KMS-11 (cell line): ENCODE measurements around the gene PHACTR3.
A peak's percentile ranks its signal among the peaks of the same experiment; 100 is the strongest.

Source experiments
- H2AFZ ChIP-seq: fragments of 200-600 bp; sonication (generic); 2 replicates; pipeline ENCODE4 v1.6.1; 2016; ENCODE audit warnings: antibody characterized with exemption, mixed run types, low read depth
- H3K27ac ChIP-seq: fragments of 200-600 bp; sonication (generic); 2 replicates; pipeline ENCODE4 v1.6.1; 2016; ENCODE audit warnings: mild to moderate bottlenecking, mixed run types
- H3K27me3 ChIP-seq: fragments of 200-600 bp; sonication (generic); 2 replicates; pipeline ENCODE4 v1.6.1; 2017; ENCODE audit warnings: mild to moderate bottlenecking, low read depth, mixed run types, moderate library complexity; ENCODE audit not compliant: insufficient read depth
- H3K36me3 ChIP-seq: fragments of 200-600 bp; sonication (generic); 2 replicates; pipeline ENCODE4 v1.6.1; 2017; ENCODE audit warnings: mild to moderate bottlenecking, mixed run types; ENCODE audit not compliant: insufficient read depth
- H3K4me1 ChIP-seq: fragments of 200-600 bp; sonication (generic); 2 replicates; pipeline ENCODE4 v1.6.1; 2016; ENCODE audit warnings: mild to moderate bottlenecking, low read depth, mixed run types; ENCODE audit not compliant: poor library complexity, severe bottlenecking
- H3K4me2 ChIP-seq: fragments of 200-600 bp; sonication (generic); 2 replicates; pipeline ENCODE4 v1.7.0; 2016; ENCODE audit warnings: mild to moderate bottlenecking, mixed run types
- H3K4me3 ChIP-seq: fragments of 200-600 bp; sonication (generic); IDR thresholded peaks from 2 replicates; pipeline ENCODE4 v1.6.1; 2017; ENCODE audit warnings: low read depth, low read length, mixed read lengths; ENCODE audit not compliant: insufficient read depth
- H3K79me2 ChIP-seq: fragments of 200-600 bp; sonication (generic); 2 replicates; pipeline ENCODE4 v1.6.1; 2016; ENCODE audit warnings: low read depth, mixed run types; ENCODE audit not compliant: insufficient read depth
- H3K9ac ChIP-seq: fragments of 200-600 bp; sonication (generic); 2 replicates; pipeline ENCODE4 v1.6.1; 2016; ENCODE audit warnings: mild to moderate bottlenecking, mixed run types
- H4K20me1 ChIP-seq: fragments of 200-600 bp; sonication (generic); 2 replicates; pipeline ENCODE4 v1.6.1; 2016; ENCODE audit warnings: mild to moderate bottlenecking, mixed run types; ENCODE audit not compliant: insufficient read depth
- CTCF ChIP-seq: fragments of 200-600 bp; sonication (generic); conservative IDR thresholded peaks from 2 replicates; pipeline ENCODE4 v1.6.1; 2017; ENCODE audit warnings: low read depth, mild to moderate bottlenecking, antibody characterized with exemption, low read length, moderate library complexity, mixed read lengths

PHACTR3 gene

GRCh38 chr20:59753836-59754235 is 149.5 kb downstream of the PHACTR3 start:
- Histone ChIP-seq H3K4me2 (peak overlapping the region; percentile 96), H2AFZ (peak overlapping the region; percentile 85; the same call in 1 of the 2 replicates), H3K9ac (no peak overlapping the region), H3K4me1 (peaks cover 37% of the 10 kb centered on the region), H3K36me3 (no peaks in the 10 kb centered on the region), H3K79me2 (no peaks in the 10 kb centered on the region), H4K20me1 (no peaks in the 10 kb centered on the region), H3K27me3 (no peaks in the 10 kb centered on the region), H3K4me3 (no peak overlapping the region), H3K27ac (peak overlapping the region; percentile 82)
- TF ChIP-seq CTCF: no peak

GRCh38 chr20:59754551-59754950 is 150.2 kb downstream of the PHACTR3 start:
- Histone ChIP-seq H3K27ac (no peak overlapping the region), H3K4me1 (peaks cover 37% of the 10 kb centered on the region), H3K36me3 (no peaks in the 10 kb centered on the region), H3K27me3 (no peaks in the 10 kb centered on the region), H3K9ac (no peak overlapping the region), H3K4me3 (no peak overlapping the region), H3K79me2 (no peaks in the 10 kb centered on the region), H2AFZ (no peak overlapping the region), H4K20me1 (no peaks in the 10 kb centered on the region), H3K4me2 (no peak overlapping the region)
- TF ChIP-seq CTCF: no peak

GRCh38 chr20:59756241-59756640 is 151.9 kb downstream of the PHACTR3 start:
- H3K4me2 ChIP-seq: no peak overlapping the region
- no peaks in the 10 kb centered on the region for H3K36me3 ChIP-seq
- no peak for TF ChIP-seq CTCF
- no peaks in the 10 kb centered on the region for H3K79me2 ChIP-seq
- no peaks in the 10 kb centered on the region for H3K27me3 ChIP-seq
- H3K27ac ChIP-seq: no peak overlapping the region
- H3K4me3 ChIP-seq: no peak overlapping the region
- H3K4me1 ChIP-seq: peaks cover 29% of the 10 kb centered on the region
- H2AFZ ChIP-seq: no peak overlapping the region
- H3K9ac ChIP-seq: no peak overlapping the region
- no peaks in the 10 kb centered on the region for H4K20me1 ChIP-seq

- H2AFZ ChIP-seq: no peak overlapping the region
- H3K4me1 ChIP-seq: no peaks in the 10 kb centered on the region
- H3K36me3 ChIP-seq: no peaks in the 10 kb centered on the region
- H3K9ac ChIP-seq: no peak overlapping the region
- H3K27me3 ChIP-seq: no peaks in the 10 kb centered on the region
- no peak overlapping the region for H3K27ac ChIP-seq
- H4K20me1 ChIP-seq: no peaks in the 10 kb centered on the region
- no peak overlapping the region for H3K4me3 ChIP-seq
- no peaks in the 10 kb centered on the region for H3K79me2 ChIP-seq
- H3K4me2 ChIP-seq: no peak overlapping the region
- TF ChIP-seq CTCF: no peak
Measured at GRCh38 chr20:59764037-59764436, 159.7 kb downstream of the PHACTR3 start.
